SJSA1 (cell line): ENCODE results near the gene KSR2. TPM values are rescaled to one million over a fixed set of nuclear protein-coding genes. Genes with fewer than 3 reads are reported as not detected.
A peak's percentile ranks its signal among the peaks of the same experiment; 100 is the strongest.
"Not testable (repeated sequence)": the region's sequence is repeated elsewhere in the genome, so short reads cannot be mapped to it uniquely, and the experiment has no call there.

Source experiments
- DNase-seq, 2 experiments: peaks; one replicate each; pipeline ENCODE4 v3.0.0-alpha.2; 2015 to 2020; ENCODE audit warnings: low spot score in 2 of 2, low read depth in 1 of 2
- H3K27ac ChIP-seq: fragments of 250-450 bp; sonication (Bioruptor Pico); 2 replicates; pipeline ENCODE4 v1.5.1; 2020; ENCODE audit warnings: mild to moderate bottlenecking, moderate library complexity
- H3K27me3 ChIP-seq: fragments of 250-450 bp; sonication (Bioruptor Pico); replicated peaks from 2 replicates; pipeline ENCODE4 v1.5.1; 2020; ENCODE audit warnings: mild to moderate bottlenecking, moderate library complexity
- H3K36me3 ChIP-seq: fragments of 250-450 bp; sonication (Bioruptor Pico); 2 replicates; pipeline ENCODE4 v1.5.1; 2020; ENCODE audit warnings: mild to moderate bottlenecking
- H3K4me1 ChIP-seq: fragments of 250-450 bp; sonication (Bioruptor Pico); replicated peaks from 2 replicates; pipeline ENCODE4 v1.6.1; 2021; ENCODE audit warnings: mild to moderate bottlenecking
- H3K4me3 ChIP-seq: fragments of 250-450 bp; sonication (Bioruptor Pico); 2 replicates; pipeline ENCODE4 v1.5.1; 2020; ENCODE audit warnings: mild to moderate bottlenecking
- H3K9me3 ChIP-seq: fragments of 250-450 bp; sonication (Bioruptor Pico); replicated peaks from 2 replicates; pipeline ENCODE4 v1.5.1; 2020; ENCODE audit warnings: mild to moderate bottlenecking
- total RNA-seq: library from RNA; depleted of rRNA; stranded (reverse); fragments of >200 nt; shearing (Covaris generic); gene quantifications from 2 replicates; pipeline ENCODE4 v1.2.3, GENCODE V29; 2014; rRNA removed

The KSR2 gene
- total RNA-seq = 0.03 TPM in 1 of 2 replicates, not detected in the other

DNA sequence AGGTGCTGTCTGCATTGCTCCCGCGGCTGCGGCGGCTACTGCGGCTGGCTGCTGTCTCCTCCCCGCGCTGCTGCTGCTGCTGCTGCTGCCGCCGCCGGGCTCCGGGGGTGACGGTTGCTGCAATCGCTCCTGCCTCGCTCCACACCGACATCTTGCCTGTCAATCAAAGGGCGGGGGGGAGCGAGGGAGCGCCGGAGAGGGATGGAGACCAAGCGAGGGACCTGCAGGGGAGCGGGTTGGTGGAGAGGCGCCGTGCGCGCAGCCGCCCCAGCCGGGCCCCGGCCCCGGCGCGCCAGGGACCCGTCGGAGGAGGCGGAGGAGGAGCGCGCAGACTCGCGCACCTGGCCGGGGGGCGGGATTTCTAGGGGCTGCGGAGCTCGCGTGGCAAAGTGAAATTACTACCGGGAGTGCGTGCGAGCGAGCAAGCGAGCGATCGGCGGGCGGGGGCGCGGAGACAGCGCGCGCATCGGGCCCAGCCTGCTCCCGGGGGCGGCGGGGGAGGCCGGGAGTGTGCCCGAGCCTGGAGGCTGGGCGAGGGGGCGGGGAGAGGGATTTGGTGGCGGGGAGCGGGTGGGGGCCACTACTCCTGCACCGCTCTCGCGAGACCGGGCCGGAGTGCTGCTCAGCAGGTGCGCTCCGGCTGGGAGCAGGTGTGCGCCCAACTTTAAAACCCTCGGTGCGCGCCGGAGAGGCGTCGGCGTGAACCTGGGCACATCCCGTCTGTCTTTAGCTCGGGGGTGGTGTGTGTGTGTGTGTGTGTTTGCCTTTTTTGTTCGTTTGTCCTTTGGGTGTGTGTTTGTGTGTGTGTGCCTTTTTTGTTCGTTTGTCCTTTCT is at the start of gene KSR2:
Gene KSR2, minus strand, starts transcription at position 165 of the 834 bp plus-strand sequence. CDS start 735 bp downstream, outside the sequence.
- Histone ChIP-seq H3K9me3 (no peaks in the 10 kb centered on the region), H3K4me1 (0 out of 2 replicates have a peak, but pooled peaks cover 4% of the 10 kb centered on the region), H3K27ac (no peak within 1 kb of the TSS), H3K27me3 (peaks cover 46% of the 10 kb centered on the region), H3K36me3 (no peaks in the 10 kb centered on the region), H3K4me3 (peak within 1 kb of the TSS; percentile 37)
- DNase-seq = peak; percentile 29 to 42

DNA sequence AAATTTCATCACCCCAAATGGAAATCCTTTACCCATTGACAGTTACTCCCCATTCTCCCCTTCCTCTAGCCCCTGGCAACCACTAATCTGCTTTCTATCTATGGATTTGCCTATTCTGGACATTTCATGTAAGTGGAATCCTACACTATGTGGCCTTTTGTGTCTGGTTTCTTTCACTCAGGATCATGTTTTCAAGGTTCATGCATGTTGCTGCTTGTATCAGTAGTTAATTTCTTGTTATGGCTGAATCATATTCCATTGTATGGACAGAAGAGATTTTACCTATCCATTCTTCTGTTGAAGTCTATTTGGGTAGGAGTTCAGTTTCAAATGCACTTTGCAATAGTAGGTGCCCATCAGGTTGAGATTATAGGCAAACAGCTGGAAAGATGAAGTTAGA is 49.1 kb upstream of the KSR2 start:
- peaks cover 50% of the 10 kb centered on the region for H3K36me3 ChIP-seq
- peaks cover 12% of the 10 kb centered on the region for H3K4me1 ChIP-seq
- H3K4me3 ChIP-seq = peak overlapping the region; percentile 62; the same call in 1 of the 2 replicates
- no peaks in the 10 kb centered on the region for H3K9me3 ChIP-seq
- H3K27ac ChIP-seq = no peak overlapping the region
- no peak for DNase-seq
- no peaks in the 10 kb centered on the region for H3K27me3 ChIP-seq

DNA sequence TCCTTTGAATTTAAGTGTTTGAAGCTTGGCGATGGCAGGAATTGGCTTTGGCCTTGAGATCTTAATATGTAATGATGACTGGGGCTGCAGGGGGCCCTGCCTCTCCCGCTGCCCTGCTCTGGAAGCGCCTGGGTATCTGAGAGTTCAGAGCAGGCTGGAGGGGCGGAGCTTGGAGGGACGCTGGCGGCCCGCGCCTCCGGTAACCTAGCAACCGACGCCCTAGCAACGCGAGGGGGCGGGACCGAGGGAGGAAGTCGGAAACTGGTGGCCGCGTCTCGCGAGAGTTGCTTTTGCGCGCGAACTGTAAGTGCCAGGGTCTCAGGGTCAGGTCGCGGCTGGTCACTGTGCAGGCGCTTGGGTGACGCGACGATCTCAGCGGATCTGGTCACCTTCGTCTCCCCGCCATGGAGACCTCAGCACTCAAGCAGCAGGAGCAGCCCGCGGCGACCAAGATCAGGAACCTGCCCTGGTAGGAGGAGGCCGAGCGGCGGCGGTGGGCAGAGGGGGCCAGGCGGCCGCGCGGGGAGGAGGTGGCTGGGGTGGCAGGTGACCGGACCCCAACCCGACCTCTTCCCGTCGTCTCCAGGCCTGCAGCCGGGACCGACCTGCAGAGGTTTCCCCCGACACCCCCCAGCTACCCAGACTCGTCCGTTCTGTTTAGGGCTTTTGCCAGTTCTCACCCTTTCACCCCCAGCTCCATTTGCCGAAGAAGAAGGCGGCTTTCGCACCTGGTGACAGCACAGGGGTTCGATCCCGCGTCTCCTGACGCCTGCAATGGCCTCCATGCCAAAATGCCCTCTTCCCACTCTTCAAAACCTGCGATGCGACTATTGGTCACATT is 47.9 kb upstream of the KSR2 start, which contains the start of gene RFC5:
Gene RFC5, plus strand, starts transcription at position 280 of the 841 bp plus-strand sequence. Its CDS starts 125 bp downstream, at position 405.
- peaks cover 41% of the 10 kb centered on the region for H3K36me3 ChIP-seq
- H3K9me3 ChIP-seq = no peaks in the 10 kb centered on the region
- no peaks in the 10 kb centered on the region for H3K27me3 ChIP-seq
- peak; percentile 92 to 98 for DNase-seq
- H3K4me3 ChIP-seq = peak within 1 kb of the TSS; percentile 62
- peak within 1 kb of the TSS; percentile 35 for H3K27ac ChIP-seq
- peaks cover 16% of the 10 kb centered on the region for H3K4me1 ChIP-seq

DNA sequence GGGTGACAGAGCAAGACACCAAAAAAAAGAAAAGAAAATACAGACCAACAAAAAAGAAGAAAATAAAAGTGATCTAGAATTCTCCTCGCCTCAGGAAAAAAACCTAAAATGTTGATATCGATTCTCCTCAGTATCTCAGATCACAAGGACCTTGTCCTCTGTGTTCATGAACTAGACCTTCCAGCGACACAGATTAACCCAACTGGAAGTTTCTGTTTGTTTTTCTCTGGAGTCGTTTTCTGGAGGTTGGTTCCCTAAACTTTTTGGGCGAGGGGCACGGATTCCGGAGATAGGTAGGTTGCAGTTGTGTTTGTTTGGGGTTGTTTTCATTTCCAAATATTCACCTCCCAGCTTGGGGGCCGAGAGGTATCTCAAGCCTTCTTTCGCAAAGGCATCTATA is 47.2 kb upstream of the KSR2 start:
- no peaks in the 10 kb centered on the region for H3K27me3 ChIP-seq
- DNase-seq = no peak
- H3K4me1 ChIP-seq = peaks cover 16% of the 10 kb centered on the region
- H3K4me3 ChIP-seq = no peak overlapping the region
- H3K36me3 ChIP-seq = peaks cover 34% of the 10 kb centered on the region
- no peak overlapping the region for H3K27ac ChIP-seq
- H3K9me3 ChIP-seq = no peaks in the 10 kb centered on the region

DNA sequence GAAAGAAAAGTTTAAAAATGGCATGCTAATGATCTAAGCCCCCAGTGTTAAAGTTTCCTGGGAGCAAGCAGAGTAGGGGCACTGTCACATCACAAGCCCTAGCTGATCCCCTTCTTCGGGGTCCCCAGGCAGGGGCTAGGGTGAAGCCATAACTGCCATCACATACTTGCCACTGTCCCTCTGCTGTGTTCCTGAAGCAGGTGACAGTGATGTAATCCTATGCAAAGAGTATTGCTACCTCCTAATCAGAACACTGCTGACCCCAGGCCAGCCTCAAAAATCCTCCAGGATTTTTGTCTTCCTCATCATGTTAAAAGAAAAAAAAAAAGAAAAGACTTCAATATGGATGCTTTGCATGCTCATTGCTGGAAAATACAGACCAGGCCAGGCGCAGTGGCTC is 46.5 kb upstream of the KSR2 start:
- H3K36me3 ChIP-seq = peaks cover 27% of the 10 kb centered on the region

DNA sequence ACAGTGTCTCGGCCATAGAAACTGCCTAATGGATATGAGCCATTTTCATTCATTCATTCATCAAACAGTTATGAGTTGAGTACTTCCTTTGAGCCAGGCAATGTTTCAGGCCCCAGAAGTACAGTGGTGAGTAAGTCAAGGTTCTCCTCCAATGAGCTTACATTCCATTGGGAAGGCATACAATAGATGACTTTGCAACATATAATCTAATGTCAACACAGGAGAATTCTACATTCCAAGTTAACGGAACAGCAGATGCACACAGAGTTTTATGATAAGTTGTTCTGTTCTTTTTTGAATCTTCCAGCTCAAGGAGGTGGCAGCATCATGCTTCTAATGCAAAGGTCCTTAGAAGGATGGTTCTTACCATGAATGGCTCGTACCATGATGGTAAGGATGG is 44.5 kb upstream of the KSR2 start:
- no peak overlapping the region for H3K4me3 ChIP-seq
- DNase-seq = no peak
- no peaks in the 10 kb centered on the region for H3K9me3 ChIP-seq
- H3K36me3 ChIP-seq = peaks cover 9% of the 10 kb centered on the region
- H3K27me3 ChIP-seq = no peaks in the 10 kb centered on the region
- H3K4me1 ChIP-seq = peaks cover 16% of the 10 kb centered on the region
- peak overlapping the region; percentile 24; the same call in 1 of the 2 replicates for H3K27ac ChIP-seq

More for the DNA sequence above, 46.5 kb upstream of the KSR2 start:
- H3K9me3 ChIP-seq = no peaks in the 10 kb centered on the region
- H3K4me1 ChIP-seq = peaks cover 16% of the 10 kb centered on the region
- no peak overlapping the region for H3K27ac ChIP-seq
- DNase-seq = no peak
- no peaks in the 10 kb centered on the region for H3K27me3 ChIP-seq
- H3K4me3 ChIP-seq = no peak overlapping the region

DNA sequence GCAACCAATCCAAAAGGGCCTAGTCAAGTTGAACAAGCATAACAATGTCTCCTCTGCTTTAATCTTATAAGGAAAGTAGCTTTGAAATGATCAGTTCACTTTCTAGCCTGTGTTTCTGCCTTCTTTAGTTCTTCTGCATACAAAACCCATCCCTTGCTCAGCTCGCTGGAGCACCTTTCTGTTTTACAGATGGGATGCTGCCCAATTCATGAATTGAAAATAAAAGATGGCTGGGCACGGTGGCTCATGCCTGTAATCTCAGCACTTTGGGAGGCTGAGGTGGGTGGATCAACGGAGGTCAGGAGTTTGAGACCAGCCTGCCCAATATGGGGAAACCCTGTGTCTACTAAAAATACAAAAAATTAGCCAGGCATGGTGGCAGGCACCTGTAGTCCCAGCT is 43.2 kb upstream of the KSR2 start:
- Histone ChIP-seq H3K27ac (no peak overlapping the region), H3K4me3 (no peak overlapping the region), H3K27me3 (no peaks in the 10 kb centered on the region), H3K9me3 (no peaks in the 10 kb centered on the region), H3K36me3 (0 out of 2 replicates have a peak, but pooled peaks cover 3% of the 10 kb centered on the region), H3K4me1 (peaks cover 14% of the 10 kb centered on the region)
- DNase-seq = no peak

DNA sequence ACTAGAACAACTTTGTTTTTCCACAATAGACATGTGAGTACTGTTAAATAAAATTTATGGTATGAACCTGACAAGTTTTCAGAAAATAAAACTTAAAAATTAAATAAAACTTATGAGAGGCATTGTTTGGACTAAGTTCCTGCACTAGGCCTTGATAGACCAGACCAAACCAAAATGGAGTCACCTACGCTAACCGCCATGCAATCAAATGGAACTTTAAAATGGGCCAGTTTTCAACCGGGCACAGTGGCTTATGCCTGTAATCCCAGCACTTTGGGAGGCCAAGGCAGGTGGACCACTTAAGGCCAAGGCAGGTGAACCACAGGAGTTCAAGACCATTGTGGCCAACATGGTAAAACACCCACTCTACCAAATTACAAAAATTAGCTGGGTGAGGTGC is 42.6 kb upstream of the KSR2 start:
- H3K4me1 ChIP-seq = peaks cover 17% of the 10 kb centered on the region
- no peak overlapping the region for H3K4me3 ChIP-seq

DNA sequence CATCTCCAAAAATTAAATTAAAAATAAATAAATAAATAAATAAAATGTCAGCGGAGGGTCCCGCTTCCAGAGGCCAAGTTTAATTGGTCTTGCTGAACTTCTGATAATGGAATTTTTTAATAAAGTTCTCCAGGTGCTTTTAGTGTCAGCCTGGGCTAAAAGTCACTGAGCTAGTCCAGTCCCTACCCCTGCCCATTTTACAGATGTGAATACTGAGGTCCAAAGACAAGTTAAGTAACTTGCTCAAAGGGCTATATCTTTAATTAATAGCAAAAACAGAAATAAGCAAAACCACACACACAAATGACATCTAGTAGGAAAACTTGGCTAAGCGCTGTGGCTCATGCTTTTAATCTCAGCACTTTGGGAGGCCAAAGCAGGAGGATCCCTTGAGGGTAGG is 42.1 kb upstream of the KSR2 start:
- Histone ChIP-seq H3K27ac (no peak overlapping the region), H3K36me3 (no peaks in the 10 kb centered on the region), H3K4me3 (no peak overlapping the region), H3K9me3 (no peaks in the 10 kb centered on the region), H3K4me1 (peaks cover 17% of the 10 kb centered on the region), H3K27me3 (no peaks in the 10 kb centered on the region)
- no peak for DNase-seq

More for the DNA sequence above, 42.6 kb upstream of the KSR2 start:
- no peaks in the 10 kb centered on the region for H3K27me3 ChIP-seq
- no peak for DNase-seq
- no peak overlapping the region for H3K27ac ChIP-seq
- H3K36me3 ChIP-seq = no peaks in the 10 kb centered on the region
- no peaks in the 10 kb centered on the region for H3K9me3 ChIP-seq

DNA sequence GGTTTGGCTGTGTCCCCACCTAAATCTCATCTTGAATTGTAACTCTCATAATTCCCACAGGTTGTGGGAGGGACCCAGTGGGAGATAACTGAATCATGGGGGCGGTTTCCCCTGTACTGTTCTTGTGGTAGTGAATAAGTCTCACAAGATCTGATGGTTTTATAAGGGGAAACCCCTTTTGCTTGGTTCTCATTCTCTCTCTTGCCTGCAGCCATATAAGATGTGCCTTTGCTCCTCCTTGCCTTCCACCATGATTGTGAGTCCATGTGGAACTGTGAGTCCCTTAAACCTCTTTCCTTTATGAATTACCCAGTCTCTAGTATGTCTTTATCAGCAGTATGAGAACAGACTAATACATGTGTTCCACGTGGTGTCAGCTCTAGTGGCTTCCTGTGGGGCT is 31.0 kb upstream of the KSR2 start:
- not testable (repeated sequence) for H3K9me3 ChIP-seq, H3K4me3 ChIP-seq, H3K27ac ChIP-seq, H3K36me3 ChIP-seq, H3K4me1 ChIP-seq, H3K27me3 ChIP-seq, DNase-seq

DNA sequence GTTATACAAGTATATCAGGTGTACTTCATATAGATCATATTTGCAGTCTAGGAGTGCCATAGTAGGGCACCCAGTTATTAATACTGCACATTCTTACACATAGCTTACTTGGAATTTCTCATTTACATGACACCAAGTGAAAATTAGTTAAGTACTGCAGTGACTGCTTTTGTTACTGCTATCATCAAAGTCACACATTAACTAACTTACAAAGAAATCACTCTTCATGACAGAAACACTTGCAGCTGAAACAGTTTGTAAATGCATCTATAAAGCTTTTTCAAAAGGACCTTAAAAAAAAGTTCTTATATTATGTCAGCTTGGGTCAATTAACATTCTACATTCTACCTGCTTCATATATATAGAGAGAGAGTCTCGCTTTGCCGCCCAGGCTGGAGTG is 29.9 kb upstream of the KSR2 start:
- Histone ChIP-seq H3K9me3 (peaks cover 5% of the 10 kb centered on the region; the same call in 1 of the 2 replicates), H3K27ac (no peak overlapping the region), H3K4me3 (no peak overlapping the region), H3K27me3 (no peaks in the 10 kb centered on the region), H3K36me3 (no peaks in the 10 kb centered on the region), H3K4me1 (no peaks in the 10 kb centered on the region)
- no peak for DNase-seq

DNA sequence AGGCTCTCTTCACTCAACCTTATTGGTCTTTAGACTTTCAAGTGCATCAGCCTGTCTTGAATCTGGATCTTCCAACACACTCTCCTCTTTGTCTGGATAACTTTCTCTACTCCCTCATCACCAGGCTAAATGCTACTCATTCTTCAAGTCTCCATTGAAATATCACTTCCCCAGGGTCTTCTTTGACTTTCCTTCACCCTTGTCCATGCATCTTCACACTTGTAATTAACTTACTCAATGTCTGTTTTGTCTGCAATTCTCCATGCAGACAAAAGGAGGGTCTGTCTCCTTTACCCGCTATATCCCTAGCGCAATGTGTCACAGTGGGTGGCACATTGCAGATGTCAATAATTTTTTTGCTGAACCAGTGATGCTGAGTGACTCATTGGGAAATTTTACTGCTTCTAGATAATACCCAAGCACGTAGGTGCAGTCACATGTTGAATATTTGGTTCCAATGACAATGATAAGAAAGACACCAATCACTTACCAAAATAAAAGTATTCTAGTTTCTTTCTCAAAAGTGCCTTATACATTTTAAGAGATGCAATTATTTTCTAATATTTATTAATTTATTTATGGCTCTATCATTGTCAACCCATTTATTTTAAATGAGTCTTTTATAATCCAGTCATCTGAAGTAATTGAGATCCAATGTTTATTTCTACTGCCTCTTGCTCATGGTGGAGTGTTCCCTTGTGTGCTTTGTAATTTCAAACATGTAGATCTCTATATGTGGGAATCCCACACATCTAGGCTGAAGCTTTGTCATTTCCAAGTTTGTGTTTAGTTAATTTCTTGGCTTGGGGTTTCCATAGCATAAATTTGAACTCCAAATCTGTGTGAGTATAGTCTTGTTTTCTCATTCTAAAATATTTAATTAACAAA is 26.0 kb upstream of the KSR2 start:
- Histone ChIP-seq H3K27me3 (no peaks in the 10 kb centered on the region), H3K27ac (no peak overlapping the region), H3K4me3 (no peak overlapping the region), H3K4me1 (no peaks in the 10 kb centered on the region), H3K9me3 (peaks cover 5% of the 10 kb centered on the region; the same call in 1 of the 2 replicates), H3K36me3 (no peaks in the 10 kb centered on the region)
- DNase-seq = no peak
